Measurements from ENCODE around the gene PPP4R2.

Gene PPP4R2

GRCh38 chr3:73041537-73041936, 44.9 kb downstream of the PPP4R2 start:
- no peak overlapping the region for H3K4me3 ChIP-seq (ENCODE audit: low read depth, low read length)
- in situ Hi-C loops (cut with HindIII; ENCODE audit: low sequenced_read_pairs): no loop called here
- DNase-seq (ENCODE audit: low read depth, low spot score): no peak
- no peak for TF ChIP-seq CTCF (IDR thresholded peaks at IDR 0.05; ENCODE audit: low read depth, low read length)

GRCh38 chr3:73043414-73043813, 46.8 kb downstream of the PPP4R2 start:
- in situ Hi-C loops (cut with HindIII; ENCODE audit: low sequenced_read_pairs): no loop called here
- H3K4me3 ChIP-seq (ENCODE audit: low read depth, low read length): no peak overlapping the region
- DNase-seq (ENCODE audit: low read depth, low spot score): no peak

DNA sequence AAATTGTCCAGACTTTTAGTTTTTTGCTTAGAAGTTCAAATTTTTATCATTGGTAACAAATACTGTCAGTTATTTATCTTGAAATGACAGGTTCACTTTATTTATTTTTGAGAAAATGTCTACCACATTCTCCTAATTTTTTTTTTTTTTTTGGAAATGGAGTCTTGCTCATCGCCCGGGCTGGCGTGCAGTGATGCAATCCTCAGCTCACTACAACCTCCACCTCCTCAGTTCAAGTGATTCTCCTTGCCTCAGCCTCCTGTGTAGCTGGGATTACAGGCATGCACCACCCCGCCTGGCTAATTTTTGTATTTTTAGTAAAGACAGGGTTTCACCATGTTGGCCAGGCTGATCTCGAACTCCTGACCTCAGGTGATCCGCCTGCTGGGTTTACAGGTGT, 48.8 kb downstream of the PPP4R2 start:
- in situ Hi-C loops (cut with HindIII; ENCODE audit: low sequenced_read_pairs): no loop called here
- H3K4me3 ChIP-seq (ENCODE audit: low read depth, low read length): no peak overlapping the region
- no peak for DNase-seq (ENCODE audit: low read depth, low spot score)
- TF ChIP-seq CTCF (IDR thresholded peaks at IDR 0.05; ENCODE audit: low read depth, low read length): no peak

More at GRCh38 chr3:73043414-73043813, 46.8 kb downstream of the PPP4R2 start:
- TF ChIP-seq CTCF (IDR thresholded peaks at IDR 0.05; ENCODE audit: low read depth, low read length): no peak

DNA sequence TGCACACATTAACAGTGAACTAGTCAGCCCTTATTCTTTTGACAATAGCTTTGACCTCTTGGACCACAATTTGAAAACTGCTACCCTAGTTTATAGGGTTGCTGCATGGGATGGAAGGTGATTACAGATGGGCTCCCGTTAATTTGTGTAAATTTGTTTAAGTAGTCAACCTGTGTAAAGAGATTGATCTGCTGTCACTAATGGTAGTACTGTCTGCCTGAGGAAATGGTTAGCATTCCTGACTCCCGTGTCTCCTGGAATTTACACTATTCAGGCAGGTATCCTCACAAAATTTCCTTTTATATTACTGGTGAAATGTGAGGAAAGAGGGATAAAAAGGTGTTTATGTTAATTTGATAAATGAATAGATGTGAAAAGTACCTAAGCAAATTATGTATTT, 49.6 kb downstream of the PPP4R2 start:
- DNase-seq (ENCODE audit: low read depth, low spot score): no peak
- no peak overlapping the region for H3K4me3 ChIP-seq (ENCODE audit: low read depth, low read length)
- in situ Hi-C loops (cut with HindIII; ENCODE audit: low sequenced_read_pairs): no loop called here
- TF ChIP-seq CTCF (IDR thresholded peaks at IDR 0.05; ENCODE audit: low read depth, low read length): no peak

DNA sequence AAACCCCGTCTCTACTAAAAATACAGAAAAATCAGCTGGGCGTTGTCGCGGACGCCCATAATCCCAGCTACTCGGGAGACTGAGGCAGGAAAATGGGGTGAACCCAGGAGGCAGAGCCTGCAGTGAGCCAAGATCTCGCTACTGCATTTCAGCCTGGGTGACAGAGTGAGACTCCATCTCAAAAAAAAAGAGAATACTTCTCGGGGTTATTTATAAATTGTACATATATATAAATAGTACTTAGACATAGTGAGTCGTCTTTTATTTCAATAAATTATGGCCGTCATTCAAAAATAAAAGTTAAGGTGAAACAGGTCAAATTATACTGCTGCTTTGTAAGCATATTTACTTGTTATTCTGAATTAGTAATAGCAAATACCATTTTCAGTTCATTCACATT, 52.7 kb downstream of the PPP4R2 start:
- H3K4me3 ChIP-seq (ENCODE audit: low read depth, low read length): no peak overlapping the region
- no peak for TF ChIP-seq CTCF (IDR thresholded peaks at IDR 0.05; ENCODE audit: low read depth, low read length)
- no peak for DNase-seq (ENCODE audit: low read depth, low spot score)
- in situ Hi-C loops (cut with HindIII; ENCODE audit: low sequenced_read_pairs): no loop called here

DNA sequence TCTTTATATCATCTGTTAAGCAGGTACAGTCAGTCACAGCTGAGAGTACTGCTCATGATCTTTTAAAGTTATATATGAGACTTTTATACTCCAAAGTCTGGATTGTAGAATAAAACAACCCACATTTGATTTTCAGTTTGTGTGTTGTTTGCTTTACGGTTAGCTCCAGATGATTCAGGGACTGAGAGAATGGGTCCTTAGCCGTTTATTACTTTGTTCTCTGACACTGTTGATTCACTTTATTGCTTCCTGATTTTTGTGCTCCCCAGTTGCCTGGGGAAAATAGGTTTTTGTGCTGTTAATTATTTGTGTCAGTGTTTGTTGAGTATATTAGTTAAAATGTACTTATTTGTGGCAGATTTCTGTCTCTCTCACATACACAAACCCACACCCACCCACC, 56.2 kb downstream of the PPP4R2 start:
- H3K4me3 ChIP-seq (ENCODE audit: low read depth, low read length): no peak overlapping the region
- no peak for TF ChIP-seq CTCF (IDR thresholded peaks at IDR 0.05; ENCODE audit: low read depth, low read length)
- peak; percentile 39 for DNase-seq (ENCODE audit: low read depth, low spot score)
- in situ Hi-C loops (cut with HindIII; ENCODE audit: low sequenced_read_pairs): no loop called here

GRCh38 chr3:73055583-73055982, 59.0 kb downstream of the PPP4R2 start:
- DNase-seq (ENCODE audit: low read depth, low spot score): no peak
- no peak for TF ChIP-seq CTCF (IDR thresholded peaks at IDR 0.05; ENCODE audit: low read depth, low read length)
- no peak overlapping the region for H3K4me3 ChIP-seq (ENCODE audit: low read depth, low read length)
- in situ Hi-C loops (cut with HindIII; ENCODE audit: low sequenced_read_pairs): no loop called here

All from astrocyte of the spinal cord (primary cell).